ENCODE data around the gene RABL6.
"Not testable (repeated sequence)": the region's sequence is repeated elsewhere in the genome, so short reads cannot be mapped to it uniquely, and the experiment has no call there.

Gene RABL6

GRCh38 chr9:136857166-136857565, 49.4 kb downstream of the RABL6 start:
- no peak for DNase-seq (ENCODE audit: low spot score)

DNA sequence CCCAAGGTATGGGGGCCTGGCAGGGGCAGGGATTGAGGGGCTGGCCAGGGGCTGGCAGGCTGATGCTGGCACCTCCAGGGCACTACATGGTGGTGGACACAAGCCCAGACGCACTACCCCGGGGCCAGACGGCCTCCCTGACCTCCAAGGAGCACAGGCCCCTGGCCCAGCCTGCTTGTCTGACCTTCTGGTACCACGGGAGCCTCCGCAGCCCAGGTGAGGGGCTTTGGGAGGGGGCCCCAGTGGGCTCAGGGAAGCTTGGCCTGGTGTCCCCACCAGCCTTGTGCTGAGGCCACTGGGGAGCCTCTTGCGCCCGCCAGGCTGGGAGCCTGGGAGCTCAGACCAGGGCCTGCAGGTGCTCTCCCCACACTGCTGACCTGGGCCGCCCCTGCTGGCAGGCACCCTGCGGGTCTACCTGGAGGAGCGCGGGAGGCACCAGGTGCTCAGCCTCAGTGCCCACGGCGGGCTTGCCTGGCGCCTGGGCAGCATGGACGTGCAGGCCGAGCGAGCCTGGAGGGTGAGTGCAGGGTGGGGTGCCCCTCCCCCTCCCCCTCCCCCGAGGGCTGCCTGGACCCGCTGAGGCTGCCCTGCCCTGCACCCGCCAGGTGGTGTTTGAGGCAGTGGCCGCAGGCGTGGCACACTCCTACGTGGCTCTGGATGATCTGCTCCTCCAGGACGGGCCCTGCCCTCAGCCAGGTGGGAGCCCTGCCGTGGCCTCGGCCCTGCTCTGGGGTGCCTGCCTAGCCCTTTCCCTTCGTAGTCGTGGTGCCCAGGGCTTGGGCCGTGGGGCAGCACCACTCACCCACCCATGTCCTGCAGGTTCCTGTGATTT, 50.0 kb downstream of the RABL6 start:
- DNase-seq (ENCODE audit: low spot score) = no peak

DNA sequence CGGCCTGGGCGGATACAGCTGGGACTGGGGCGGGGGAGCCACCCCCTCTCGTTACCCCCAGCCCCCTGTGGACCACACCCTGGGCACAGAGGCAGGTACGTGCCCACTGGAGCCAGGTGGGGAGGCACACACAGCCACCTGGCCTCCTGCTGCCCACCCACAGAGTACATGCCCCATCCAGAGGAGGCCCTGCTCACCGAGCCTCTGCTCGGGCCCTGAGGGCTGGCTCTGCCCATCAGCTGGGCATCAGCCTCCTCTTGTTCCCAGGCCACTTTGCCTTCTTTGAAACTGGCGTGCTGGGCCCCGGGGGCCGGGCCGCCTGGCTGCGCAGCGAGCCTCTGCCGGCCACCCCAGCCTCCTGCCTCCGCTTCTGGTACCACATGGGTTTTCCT, 50.7 kb downstream of the RABL6 start:
- DNase-seq (ENCODE audit: low spot score) = no peak

DNA sequence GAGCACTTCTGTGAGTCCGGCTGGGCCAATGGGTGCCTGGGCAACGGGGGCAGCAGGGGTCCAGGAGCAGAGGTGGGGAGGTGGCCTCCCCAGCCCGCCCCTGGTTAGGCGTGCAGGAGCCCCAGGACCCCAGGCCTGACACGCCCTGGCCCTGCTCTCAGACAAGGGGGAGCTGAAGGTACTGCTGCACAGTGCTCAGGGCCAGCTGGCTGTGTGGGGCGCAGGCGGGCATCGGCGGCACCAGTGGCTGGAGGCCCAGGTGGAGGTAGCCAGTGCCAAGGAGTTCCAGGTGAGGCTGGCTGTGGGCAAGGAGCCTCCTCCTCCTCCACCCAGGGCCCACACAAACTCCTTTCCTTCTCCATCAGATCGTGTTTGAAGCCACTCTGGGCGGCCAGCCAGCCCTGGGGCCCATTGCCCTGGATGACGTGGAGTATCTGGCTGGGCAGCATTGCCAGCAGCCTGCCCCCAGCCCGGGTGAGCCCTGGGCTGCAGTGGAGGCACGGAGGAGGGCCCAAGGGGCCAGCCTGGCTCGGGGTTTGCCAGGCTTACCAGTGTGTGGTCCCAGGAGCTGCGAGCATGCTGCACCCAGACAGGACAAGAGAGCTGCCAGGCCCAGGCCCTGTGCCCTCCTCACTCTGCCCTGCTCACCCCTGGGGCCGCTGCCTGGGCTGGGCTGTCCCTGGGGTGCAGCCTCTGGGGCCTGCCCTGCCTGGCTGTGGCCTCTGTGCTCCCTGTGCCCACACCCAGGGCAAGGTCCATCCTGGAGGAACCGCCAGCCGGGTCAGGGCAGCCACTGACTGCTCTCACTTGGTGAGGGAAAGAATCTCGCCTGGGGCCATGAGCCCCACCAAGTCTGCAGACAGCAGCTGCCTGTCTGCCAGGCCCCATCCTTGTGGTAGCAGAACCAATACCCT, 51.4 kb downstream of the RABL6 start:
- DNase-seq (ENCODE audit: low spot score) = no peak

DNA sequence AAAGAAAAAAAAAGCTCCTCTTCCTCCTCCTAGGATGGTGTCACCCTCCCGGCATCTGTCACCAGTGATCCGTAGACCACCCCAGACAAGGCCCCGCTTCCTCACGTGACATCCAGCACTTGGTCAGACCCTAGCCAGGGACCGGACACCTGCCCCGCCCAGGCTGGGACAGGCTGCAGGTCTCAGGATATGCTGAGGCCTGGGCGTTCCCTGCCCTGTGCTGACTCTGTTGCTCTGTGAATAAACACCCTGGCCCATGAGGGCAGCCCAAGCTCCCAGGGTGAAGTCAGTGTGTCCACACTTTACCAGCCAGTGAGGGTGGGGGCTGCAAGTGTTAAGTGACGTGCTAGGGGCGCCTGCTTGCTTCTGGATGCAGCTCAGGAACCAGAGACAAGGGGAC, 52.8 kb downstream of the RABL6 start:
- DNase-seq (ENCODE audit: low spot score) = no peak

GRCh38 chr9:136860933-136861873, 53.5 kb downstream of the RABL6 start:
- DNase-seq (ENCODE audit: low spot score) = no peak

- no peak for DNase-seq (ENCODE audit: low spot score)
Measured at GRCh38 chr9:136861874-136862457, 54.2 kb downstream of the RABL6 start.

DNA sequence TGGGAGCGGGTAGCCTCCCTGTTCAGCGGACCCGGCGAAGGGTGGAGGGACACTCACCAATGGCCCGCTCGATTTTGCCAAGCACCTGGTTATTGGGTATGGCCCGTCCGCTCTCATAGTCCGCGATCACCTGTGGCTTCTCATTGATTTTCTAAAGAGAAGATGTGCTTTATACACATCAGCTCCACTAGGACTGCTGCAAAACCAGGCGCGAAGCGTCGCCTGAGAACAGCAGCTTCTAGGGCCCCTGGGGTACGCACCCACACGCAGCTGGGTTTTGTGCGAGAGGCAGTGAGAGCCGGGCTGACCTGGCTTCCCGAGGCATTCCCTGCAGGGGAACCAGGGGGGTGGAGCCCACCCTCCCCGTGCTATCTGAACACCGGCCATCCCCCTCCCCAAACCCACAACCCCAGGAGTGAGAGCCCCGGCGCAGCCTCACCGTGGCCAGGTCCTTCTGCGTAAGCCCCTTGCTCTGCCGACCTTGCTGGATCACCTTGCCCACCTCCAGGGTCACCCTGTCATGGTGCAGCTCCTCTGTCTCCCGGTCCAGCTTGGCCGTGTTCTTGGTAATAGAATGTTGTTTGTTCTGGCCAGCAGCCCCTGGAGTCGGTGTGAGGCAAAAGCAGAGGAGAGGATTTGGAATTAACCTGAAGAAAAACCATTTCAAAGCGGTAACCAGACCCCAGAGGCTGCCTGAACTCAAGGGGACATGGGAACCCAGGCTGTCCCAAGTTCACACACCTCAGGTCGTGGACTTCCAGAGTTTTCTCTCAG, 55.3 kb downstream of the RABL6 start:
- DNase-seq (ENCODE audit: low spot score) = no peak

- no peak for DNase-seq (ENCODE audit: low spot score)
Measured at GRCh38 chr9:136863623-136864273, 56.0 kb downstream of the RABL6 start.

- DNase-seq (ENCODE audit: low spot score) = no peak
Measured at GRCh38 chr9:136865041-136865767, 57.5 kb downstream of the RABL6 start.

GRCh38 chr9:136865768-136866103, 58.0 kb downstream of the RABL6 start:
- DNase-seq (ENCODE audit: low spot score) = peak; percentile 57

DNA sequence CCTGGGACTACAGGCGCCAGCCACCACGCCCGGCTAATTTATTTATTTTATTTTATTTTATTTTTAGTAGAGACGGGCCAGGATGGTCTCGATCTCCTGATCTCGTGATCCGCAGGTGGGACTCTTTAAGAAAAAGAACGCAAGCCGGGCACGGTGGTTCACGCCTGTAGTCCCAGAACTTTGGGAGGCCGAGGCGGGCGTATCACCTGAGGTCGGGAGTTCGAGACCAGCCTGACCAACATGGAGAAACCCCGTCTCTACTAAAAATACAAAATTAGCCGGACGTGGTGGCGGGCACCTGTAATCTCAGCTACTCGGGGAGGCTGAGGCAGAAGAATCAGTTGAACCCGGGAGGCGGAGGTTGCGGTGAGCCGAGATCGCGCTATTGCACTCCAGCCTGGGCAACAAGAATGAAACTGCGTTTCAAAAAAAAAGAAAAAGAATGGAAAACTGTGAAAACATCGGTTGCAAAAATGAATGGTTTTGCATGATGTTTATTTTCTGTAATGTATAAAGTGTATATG, 59.2 kb downstream of the RABL6 start:
- DNase-seq (ENCODE audit: low spot score) = not testable (repeated sequence)

DNA sequence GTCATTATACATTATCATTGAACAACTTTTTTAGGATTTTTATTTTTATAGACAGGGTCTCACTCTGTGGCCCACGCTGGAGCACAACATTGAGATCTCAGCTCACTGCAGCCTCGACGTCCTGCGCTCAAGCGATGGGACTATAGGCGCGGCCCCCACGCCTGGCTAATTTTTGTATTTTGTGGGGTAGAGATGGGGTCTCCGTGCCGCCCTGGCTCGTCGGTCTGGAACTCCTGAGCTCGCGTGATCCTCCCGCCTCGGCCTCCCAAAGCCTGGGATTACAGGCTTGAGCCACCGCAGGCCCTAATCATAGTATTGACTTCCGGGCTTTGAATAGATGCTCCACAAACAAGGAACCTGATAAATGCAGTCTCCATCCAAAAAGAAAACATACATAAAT, 59.7 kb downstream of the RABL6 start:
- no peak for DNase-seq (ENCODE audit: low spot score)

DNA sequence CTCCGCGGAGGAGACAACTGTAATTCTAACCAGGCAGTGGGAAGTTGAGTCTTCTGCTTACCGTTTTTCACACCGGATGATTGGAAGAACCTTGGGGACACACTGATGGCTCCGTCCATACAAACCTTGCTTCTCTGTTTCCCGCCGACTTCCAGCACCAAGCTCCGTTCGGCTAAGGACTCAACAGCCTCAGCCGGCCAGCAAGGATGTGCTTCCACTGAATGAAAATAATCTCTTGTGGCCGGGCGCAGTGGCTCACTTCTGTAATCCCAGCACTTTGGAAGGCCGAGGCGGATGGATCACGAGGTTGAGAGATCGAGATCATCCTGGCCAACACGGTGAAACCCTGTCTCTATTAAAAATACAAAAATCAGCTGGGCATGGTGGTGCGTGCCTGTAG, 60.2 kb downstream of the RABL6 start:
- no peak for DNase-seq (ENCODE audit: low spot score)

DNA sequence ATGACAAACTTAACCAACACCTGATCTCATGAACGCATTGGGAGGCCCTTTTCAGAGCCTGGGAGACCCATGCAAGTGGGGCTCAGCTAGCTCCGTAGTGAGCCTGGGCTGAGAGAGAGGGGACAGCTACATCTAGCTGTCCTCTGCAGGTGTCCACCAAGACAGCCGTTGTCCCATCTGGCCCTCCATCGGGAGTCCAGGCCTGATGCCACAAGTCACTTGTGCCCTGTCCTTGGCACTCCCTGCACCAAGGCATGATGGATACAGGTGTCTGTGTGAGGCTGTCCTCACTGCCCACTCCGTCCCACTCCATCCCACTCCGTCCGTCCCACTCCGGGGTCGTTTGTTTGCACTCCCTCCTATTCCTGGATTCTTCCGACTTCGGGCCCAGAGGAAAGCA, 60.9 kb downstream of the RABL6 start:
- DNase-seq (ENCODE audit: low spot score) = no peak

DNA sequence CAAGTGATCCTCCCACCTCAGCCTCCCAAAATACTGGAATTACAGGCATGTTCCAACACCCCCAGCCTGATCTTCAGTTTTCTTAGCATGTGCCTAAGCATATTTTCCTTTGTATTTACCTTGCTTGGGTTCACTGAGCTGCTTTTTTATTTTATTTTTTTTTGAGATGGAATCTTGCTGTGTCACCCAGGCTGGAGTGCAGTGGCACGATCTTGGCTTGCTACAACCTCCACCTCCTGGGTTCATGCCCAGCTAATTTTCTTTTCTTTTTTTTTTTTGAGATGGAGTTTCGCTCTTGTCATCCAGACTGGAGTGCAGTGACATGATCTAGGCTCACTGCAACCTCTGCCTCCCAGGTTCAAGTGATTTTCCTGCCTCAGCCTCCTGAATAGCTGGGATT, 61.9 kb downstream of the RABL6 start:
- DNase-seq (ENCODE audit: low spot score) = not testable (repeated sequence)

DNA sequence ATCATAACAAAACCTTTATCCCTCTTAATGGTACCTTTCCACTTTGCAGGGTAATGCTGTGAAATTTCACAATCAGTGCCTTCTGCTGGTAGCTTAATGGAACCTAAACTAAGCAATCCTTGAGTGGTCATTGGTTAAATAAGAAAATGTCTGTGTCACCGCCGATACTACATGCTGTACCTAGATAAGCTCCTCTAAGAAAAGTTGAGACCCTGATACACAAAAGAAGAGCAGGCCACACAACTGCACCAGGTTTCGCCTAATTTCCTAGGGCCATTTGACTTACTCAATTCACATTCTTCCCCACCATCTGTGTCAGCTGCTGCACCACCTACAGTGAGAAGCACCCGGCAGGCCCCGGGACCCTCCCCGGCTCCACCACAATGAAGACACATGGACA, 67.4 kb downstream of the RABL6 start:
- peak; percentile 2 for DNase-seq (ENCODE audit: low spot score)

- no peak for DNase-seq (ENCODE audit: low spot score)
Measured at GRCh38 chr9:136876476-136876875, 68.7 kb downstream of the RABL6 start.

- DNase-seq (ENCODE audit: low spot score) = peak; percentile 29
Measured at GRCh38 chr9:136880651-136881050, 72.9 kb downstream of the RABL6 start.

Data from iPS-NIHi11 (cell line).